Measurements from ENCODE around the gene C2. TPM values are rescaled to one million over a fixed set of nuclear protein-coding genes. Genes with fewer than 3 reads are reported as not detected.

C2 gene
- total and polyA plus RNA-seq, 4 donors, result 28.6 to 230 (median 132) TPM

- H3K36me3 ChIP-seq (ENCODE audit: control insufficient read depth in 4 of 4, insufficient read depth in 4 of 4, low read length in 4 of 4), result peaks cover 15 to 68% (median 27%) of the 10 kb centered on the region in 4 donors
- H3K27ac ChIP-seq (ENCODE audit: low read depth in 1 of 2, low read length in 1 of 2), result no peak overlapping the region
- no peaks in the 10 kb centered on the region for H3K27me3 ChIP-seq (ENCODE audit: control insufficient read depth in 3 of 3, insufficient read depth in 3 of 3, low read length in 2 of 3)
- H3K9ac ChIP-seq (ENCODE audit: insufficient read depth in 1 of 2, low read length in 2 of 2), result no peak overlapping the region
- DNase-seq (no peak), ATAC-seq (ENCODE audit: insufficient read depth, low FRiP score) (no peak)
- 85 to 92% methylated on average over 10 of the region's 10 CpGs for WGBS, 2 donors
- TF ChIP-seq CTCF (IDR thresholded peaks at IDR 0.05; ENCODE audit: control extremely low read depth, extremely low read depth), result no peak
- H3K4me3 ChIP-seq, result no peak overlapping the region
- peaks cover 0 to 14% (median 5%) of the 10 kb centered on the region in 5 donors for H3K4me1 ChIP-seq (ENCODE audit: control insufficient read depth in 5 of 5, insufficient read depth in 5 of 5, low read length in 5 of 5)
- no peaks in the 10 kb centered on the region for H3K9me3 ChIP-seq (ENCODE audit: control insufficient read depth in 4 of 4, insufficient read depth in 3 of 4, low read length in 3 of 4)
Measured at GRCh38 chr6:31966997-31967925, 39.7 kb downstream of the C2 start.

- H3K4me3 ChIP-seq, result no peak overlapping the region
- H3K27ac ChIP-seq (ENCODE audit: low read depth in 1 of 2, low read length in 1 of 2), result no peak overlapping the region
- WGBS, 2 donors, result 86 to 90% methylated on average over 3 of the region's 3 CpGs
- H3K9me3 ChIP-seq (ENCODE audit: control insufficient read depth in 4 of 4, insufficient read depth in 3 of 4, low read length in 3 of 4), result no peaks in the 10 kb centered on the region
- no peaks in the 10 kb centered on the region for H3K27me3 ChIP-seq (ENCODE audit: control insufficient read depth in 3 of 3, insufficient read depth in 3 of 3, low read length in 2 of 3)
- peaks cover 0 to 18% (median 5%) of the 10 kb centered on the region in 5 donors for H3K4me1 ChIP-seq (ENCODE audit: control insufficient read depth in 5 of 5, insufficient read depth in 5 of 5, low read length in 5 of 5)
- no peak for ATAC-seq (ENCODE audit: insufficient read depth, low FRiP score)
- H3K9ac ChIP-seq (ENCODE audit: insufficient read depth in 1 of 2, low read length in 2 of 2), result no peak overlapping the region
- no peak for DNase-seq
- TF ChIP-seq CTCF (IDR thresholded peaks at IDR 0.05; ENCODE audit: control extremely low read depth, extremely low read depth), result no peak
- H3K36me3 ChIP-seq (ENCODE audit: control insufficient read depth in 4 of 4, insufficient read depth in 4 of 4, low read length in 4 of 4), result peaks cover 14 to 62% (median 28%) of the 10 kb centered on the region in 4 donors
Measured at GRCh38 chr6:31967926-31968320, 40.4 kb downstream of the C2 start.

GRCh38 chr6:31968326-31968725 lies 40.8 kb downstream of the C2 start:
- no peak overlapping the region for H3K27ac ChIP-seq (ENCODE audit: low read depth in 1 of 2, low read length in 1 of 2)
- peaks cover 10 to 57% (median 28%) of the 10 kb centered on the region in 4 donors for H3K36me3 ChIP-seq (ENCODE audit: control insufficient read depth in 4 of 4, insufficient read depth in 4 of 4, low read length in 4 of 4)

More at GRCh38 chr6:31968326-31968725, 40.8 kb downstream of the C2 start:
- peaks cover 4 to 22% (median 7%) of the 10 kb centered on the region in 5 donors for H3K4me1 ChIP-seq (ENCODE audit: control insufficient read depth in 5 of 5, insufficient read depth in 5 of 5, low read length in 5 of 5)
- H3K27me3 ChIP-seq (ENCODE audit: control insufficient read depth in 3 of 3, insufficient read depth in 3 of 3, low read length in 2 of 3), result no peaks in the 10 kb centered on the region
- no peak overlapping the region for H3K9ac ChIP-seq (ENCODE audit: insufficient read depth in 1 of 2, low read length in 2 of 2)
- ATAC-seq (ENCODE audit: insufficient read depth, low FRiP score), result no peak
- no peak overlapping the region for H3K4me3 ChIP-seq
- DNase-seq, result no peak
- no peaks in the 10 kb centered on the region for H3K9me3 ChIP-seq (ENCODE audit: control insufficient read depth in 4 of 4, insufficient read depth in 3 of 4, low read length in 3 of 4)
- 87 to 90% methylated on average over 11 of the region's 11 CpGs for WGBS, 2 donors
- TF ChIP-seq CTCF (IDR thresholded peaks at IDR 0.05; ENCODE audit: control extremely low read depth, extremely low read depth), result no peak

Data from lung (tissue), 12 donors.